NB4 (cell line): ENCODE measurements around the gene SCAMP5.

Experiments used
- DNase-seq: peaks from one replicate; pipeline ENCODE4 v3.0.0; 2010; ENCODE audit warnings: low read depth
- H3K4me3 ChIP-seq: one replicate; pipeline ENCODE4 v1.5.1; 2011; ENCODE audit warnings: mild to moderate bottlenecking, low read depth, low read length, moderate library complexity
- CTCF ChIP-seq: IDR thresholded peaks from one replicate; pipeline ENCODE4 v1.5.1; 2012; ENCODE audit warnings: low read depth, low read length
- MAX ChIP-seq: IDR thresholded peaks from 2 replicates; pipeline ENCODE4 v1.6.1; 2011; ENCODE audit warnings: low read depth, low read length
- MYC ChIP-seq: IDR thresholded peaks from 2 replicates; pipeline ENCODE4 v1.6.1; 2011; ENCODE audit warnings: low read depth, low read length
- POLR2A ChIP-seq: IDR thresholded peaks from 2 replicates; pipeline ENCODE4 v1.6.1; 2011; ENCODE audit warnings: mild to moderate bottlenecking; ENCODE audit not compliant: insufficient read length; ENCODE audit errors: extremely low read depth

Gene SCAMP5

DNA sequence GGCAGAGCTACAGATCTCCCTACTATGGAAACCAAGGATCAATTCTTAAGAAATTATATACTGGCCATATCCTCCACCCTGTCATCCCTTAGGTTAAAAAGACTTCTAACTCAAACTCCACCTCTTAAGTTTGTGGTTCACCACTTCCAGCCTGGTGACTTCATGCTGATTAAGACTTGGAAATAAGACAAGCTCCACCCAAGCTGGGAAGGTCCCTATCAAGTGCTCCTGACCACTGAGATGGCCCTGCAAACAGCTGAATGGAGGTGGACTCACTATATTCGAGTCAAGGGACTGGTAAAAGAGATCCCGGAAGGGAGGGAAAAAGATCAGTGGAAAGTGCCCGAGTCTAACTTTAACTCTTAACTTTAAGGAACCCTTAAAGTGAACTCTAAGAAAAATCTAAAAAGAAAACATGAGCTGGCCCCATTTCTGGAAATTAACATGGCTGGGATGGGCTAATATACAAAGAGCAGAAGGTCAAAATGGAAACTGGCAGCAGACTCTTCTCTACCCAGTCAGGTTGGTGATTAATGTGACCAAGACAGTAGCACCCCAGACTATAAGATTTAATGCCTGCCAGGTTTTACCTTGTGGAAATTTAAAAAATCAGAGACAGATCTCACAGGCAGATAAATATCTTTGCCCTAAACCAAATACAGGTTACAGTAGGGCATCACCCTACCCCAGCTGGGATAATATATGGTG, 71.9 kb downstream of the SCAMP5 start:
- DNase-seq, result peak; percentile 82
- TF ChIP-seq MYC, result no peak
- TF ChIP-seq CTCF, result no peak
- TF ChIP-seq MAX, result no peak
- TF ChIP-seq POLR2A, result no peak
- no peak overlapping the region for H3K4me3 ChIP-seq

GRCh38 chr15:75068748-75069147, 73.4 kb downstream of the SCAMP5 start:
- TF ChIP-seq MAX, result no peak
- TF ChIP-seq POLR2A, result no peak
- no peak for TF ChIP-seq CTCF
- TF ChIP-seq MYC, result no peak
- no peak for DNase-seq
- H3K4me3 ChIP-seq, result no peak overlapping the region

DNA sequence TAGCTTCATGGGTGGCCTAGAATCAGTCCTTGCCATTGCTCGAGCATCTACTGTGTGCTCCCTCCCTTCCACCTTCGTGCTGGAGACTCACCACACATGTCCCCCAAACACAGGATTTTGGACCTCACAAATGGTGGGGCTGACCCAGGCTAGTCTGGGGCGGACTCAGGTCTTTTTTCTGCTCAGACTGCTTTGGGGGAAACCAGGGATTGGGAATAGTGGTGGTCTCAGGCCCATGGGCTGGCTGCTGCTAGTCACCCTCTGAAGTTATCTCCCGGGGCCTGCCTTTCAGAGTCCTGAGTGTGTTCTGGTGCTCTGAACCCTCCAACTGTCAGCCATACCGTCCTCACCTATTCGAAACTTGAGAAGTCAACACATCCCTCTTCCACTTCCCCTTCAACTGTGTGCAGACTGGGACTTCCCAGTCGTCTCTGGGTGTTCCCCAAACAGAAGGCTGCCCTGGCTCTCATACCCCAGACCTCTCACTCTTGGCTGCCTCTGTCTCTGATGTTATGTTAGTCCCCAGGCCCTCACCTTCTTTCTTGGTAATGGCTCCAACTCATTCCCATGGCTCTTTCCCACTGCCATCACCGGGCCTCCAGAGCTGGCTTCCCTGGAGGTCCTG, 74.0 kb downstream of the SCAMP5 start:
- TF ChIP-seq MYC, result no peak
- no peak for TF ChIP-seq CTCF
- TF ChIP-seq MAX, result no peak
- TF ChIP-seq POLR2A, result no peak
- no peak overlapping the region for H3K4me3 ChIP-seq
- DNase-seq, result peak; percentile 68

DNA sequence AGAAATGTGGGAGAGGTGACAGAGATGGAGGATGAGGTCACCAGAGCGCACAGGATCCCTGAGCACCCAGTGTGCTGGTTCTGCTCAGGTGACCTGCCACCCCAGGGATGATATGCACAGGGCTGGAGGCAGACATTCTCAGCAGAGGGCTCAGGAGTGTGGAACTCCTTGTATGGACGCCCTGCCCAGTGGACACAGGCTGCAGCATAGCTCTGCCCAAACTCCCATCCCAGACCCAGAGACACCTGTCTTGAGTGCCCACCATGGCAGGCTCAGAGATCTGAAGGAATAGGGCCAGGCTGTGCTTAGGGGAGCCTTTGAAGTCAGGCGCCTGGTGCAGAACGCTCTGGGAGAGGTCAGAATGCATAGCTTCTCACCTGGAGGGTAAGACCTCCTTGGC, 75.3 kb downstream of the SCAMP5 start:
- no peak for DNase-seq
- H3K4me3 ChIP-seq, result no peak overlapping the region
- TF ChIP-seq MAX (no peak), MYC (no peak), POLR2A (no peak), CTCF (no peak)
